GM04503 (cell line): ENCODE measurements around the gene RICTOR.

ENCODE experiments used
- DNase-seq: peaks from one replicate; pipeline ENCODE4 v3.0.0-alpha.2; 2012; ENCODE audit warnings: low read depth

Gene RICTOR

DNA sequence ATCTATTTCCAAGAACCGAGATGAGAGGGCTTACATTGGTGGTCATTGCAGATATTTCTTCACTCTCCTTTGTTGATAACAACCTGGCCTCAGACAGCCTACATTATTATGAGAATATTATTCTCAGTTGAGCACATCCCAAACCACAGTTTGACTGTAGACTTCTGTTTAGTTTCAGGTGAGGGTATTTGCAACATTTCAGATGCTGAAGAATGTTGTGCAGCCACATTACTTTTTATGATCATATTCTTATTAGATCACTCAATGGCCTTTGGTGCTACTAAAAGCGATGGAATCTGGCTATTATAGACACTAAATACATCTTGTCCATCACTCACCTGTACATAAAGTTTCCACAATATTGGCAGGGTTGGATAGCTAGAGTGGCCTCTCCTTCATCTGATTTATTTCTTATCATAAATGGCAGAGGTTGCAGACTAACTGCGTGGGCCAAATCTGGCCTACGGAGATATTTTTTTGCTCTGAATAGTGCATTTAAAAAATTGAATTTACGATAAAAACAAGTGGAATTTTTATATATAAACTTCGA is 26.2 kb upstream of the RICTOR start:
- no peak for DNase-seq

DNA sequence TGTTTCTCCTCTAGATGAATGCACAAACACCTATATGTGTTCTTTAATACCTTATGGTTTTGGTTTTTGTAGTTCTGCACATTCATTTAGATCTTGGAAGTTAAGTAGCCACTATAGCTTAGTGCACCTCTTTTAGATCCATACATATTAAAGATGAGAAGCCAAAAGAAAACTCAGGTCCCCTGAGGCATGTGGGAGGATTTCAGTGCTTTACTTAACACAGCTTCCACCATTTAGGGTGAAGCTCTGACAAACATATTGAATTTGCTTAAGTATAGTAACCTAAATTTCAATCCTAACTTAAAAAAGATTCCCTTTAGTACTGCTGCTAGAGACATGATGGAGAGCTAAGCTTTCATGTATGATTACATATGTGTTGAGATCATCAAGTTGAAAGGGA is 25.6 kb upstream of the RICTOR start:
- DNase-seq, result no peak

DNA sequence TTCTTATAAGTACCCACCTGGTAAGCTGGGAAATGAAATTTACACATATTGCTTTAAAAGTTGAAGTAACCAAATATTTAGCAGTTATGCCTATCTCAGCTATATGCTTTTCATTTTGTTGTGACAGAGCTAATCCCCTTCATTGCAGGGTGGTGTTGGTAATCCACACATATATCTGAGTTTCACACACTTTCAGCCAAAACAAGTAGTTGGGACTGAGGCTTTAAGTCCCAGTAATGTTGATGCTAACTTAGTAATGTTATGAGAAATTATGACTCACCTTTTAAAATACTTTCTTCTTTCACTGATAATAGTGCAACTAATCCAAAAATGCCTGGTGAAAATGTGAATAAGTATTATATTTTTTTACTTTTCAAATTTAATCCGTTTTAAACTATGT is 19.2 kb upstream of the RICTOR start:
- no peak for DNase-seq

GRCh38 chr5:39092581-39093351 is 18.6 kb upstream of the RICTOR start:
- no peak for DNase-seq

GRCh38 chr5:39091940-39092580 is 17.9 kb upstream of the RICTOR start:
- no peak for DNase-seq

DNA sequence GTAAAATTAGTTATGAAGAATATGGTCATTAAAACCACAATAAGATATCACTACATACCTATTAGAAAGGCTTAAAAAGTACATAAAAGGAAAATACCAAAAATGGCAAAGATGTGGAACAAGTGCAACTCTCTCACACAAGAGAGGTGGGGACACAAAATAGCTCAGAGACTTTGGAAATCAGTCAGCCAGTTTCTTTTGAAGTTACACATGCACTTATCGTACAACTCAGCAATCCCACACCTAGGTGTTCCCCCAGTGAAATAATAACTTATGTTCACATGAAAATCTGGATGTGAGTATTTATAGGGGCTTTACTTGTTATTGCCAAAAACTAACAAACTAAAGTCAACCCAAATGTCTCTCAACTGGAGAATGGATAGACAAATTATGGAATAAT is 9.8 kb upstream of the RICTOR start:
- no peak for DNase-seq

- DNase-seq, result no peak
These were observed 8.8 kb upstream of the RICTOR start for GRCh38 chr5:39082995-39083394.

DNA sequence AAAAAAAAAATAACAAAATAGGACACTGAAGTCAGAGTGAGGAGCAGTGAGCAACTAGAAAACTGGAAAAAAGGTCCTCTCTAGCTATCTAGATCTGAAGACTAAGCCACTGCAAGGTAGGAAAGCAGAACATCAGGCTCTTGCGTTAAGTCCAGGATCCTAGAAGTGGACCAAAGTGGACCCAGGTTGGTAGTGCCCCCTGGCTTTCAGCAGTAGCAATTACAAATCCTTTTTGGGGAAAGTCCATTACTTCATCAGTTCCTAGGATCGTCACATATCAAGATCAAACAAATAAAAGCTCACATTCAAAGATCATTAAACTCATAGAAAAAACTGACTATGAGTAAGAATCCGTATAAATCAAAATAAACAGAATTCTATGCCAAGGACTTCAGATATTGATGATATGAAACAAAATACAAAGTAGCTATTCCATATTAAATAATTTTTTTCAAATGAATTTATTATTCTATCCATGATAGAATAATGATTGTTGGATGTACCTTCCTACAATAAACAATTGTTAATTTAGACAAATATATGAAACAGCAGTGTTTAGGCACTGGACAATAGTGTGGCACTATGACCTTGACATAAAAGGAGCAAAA is 6.5 kb upstream of the RICTOR start:
- no peak for DNase-seq

- no peak for DNase-seq
These were observed 6.0 kb upstream of the RICTOR start for GRCh38 chr5:39080168-39080567.

- no peak for DNase-seq
These were observed 4.9 kb upstream of the RICTOR start for GRCh38 chr5:39079147-39079546.

- no peak for DNase-seq
These were observed 2.8 kb upstream of the RICTOR start for GRCh38 chr5:39076757-39077728.

DNA sequence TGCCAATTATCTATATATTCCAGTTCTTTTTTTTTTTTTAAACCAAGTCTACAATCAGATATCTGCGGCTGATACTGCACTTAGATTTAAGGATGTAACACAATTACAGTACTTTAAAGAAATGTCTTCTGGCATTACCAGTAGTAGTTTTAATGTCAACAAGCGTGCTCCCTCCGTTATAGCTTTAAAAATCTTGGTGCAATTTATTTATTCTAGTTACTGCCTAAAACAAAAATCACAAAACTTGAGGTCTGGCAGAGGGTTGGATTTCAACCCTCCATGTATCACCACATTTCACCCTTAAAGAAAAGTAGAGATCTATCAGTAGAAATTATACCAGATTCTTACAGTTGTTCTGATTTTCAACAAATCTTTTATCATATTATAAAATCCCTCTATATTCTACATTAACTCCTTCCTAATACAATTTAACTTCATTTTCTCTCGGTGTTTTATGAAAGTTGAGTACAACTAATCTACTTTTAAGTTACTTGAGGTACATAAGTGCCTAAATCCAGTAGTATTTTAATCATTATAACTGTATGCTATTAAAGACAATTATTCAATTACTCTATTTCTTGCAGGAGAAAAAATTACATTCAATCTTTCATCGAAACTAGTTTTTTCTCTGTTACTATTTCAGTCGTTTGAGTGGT is 2.0 kb upstream of the RICTOR start:
- no peak for DNase-seq

DNA sequence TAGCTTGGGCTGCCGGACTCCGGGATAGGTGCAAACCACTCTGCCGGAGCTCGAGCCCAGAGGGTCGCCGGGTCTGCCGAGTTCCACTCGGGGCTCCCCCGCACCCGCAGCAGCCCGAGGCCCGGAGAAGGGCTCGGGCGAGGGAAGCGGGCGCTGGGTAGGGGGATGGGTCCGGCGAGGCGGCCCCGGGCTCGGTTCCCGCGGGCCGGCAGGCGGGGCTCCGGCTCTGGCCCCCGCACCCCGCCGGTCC is 507 bp downstream of the RICTOR start:
- DNase-seq, result no peak

- DNase-seq, result no peak
These were observed 1.1 kb downstream of the RICTOR start for GRCh38 chr5:39072925-39073766.

DNA sequence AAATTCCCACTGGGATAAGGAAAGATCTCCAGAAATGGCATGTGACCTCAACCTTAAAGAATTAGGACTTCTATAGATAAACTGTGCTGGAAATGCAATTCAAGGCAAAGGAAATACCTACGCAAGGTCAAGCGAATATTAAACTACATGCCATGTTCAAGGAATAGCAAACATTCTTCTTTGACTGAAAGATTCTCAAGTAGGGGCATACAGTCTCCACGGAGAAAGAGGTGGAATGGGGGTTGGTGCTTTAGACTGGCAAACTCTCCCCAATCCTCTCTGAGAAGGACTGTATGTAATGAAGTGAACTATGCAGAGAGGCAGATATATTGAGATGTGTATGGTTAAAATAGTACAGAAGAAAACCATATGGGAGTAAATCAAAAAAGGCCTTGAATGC is 6.1 kb downstream of the RICTOR start:
- DNase-seq, result no peak

GRCh38 chr5:39064450-39064849 is 9.7 kb downstream of the RICTOR start:
- DNase-seq, result no peak

- no peak for DNase-seq
These were observed 11.2 kb downstream of the RICTOR start for GRCh38 chr5:39063037-39063436.

DNA sequence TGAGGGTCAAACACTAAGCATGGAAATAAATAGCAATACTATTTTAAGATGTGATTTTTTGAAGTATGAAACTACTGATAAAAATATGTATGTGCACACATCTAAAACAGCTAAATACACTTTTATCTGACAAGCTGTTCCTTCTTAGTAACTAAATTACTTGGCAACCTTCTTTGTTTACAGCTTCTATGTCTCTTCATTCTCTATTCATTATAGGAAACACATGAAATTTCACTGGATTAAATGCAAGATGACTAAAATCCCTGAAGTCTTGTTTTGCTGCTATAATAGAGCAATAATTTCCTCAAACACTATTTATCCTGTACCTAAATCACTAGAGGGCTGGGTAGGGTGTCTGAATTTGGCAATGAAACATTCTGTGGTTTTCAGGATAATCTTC is 11.7 kb downstream of the RICTOR start:
- DNase-seq, result no peak

DNA sequence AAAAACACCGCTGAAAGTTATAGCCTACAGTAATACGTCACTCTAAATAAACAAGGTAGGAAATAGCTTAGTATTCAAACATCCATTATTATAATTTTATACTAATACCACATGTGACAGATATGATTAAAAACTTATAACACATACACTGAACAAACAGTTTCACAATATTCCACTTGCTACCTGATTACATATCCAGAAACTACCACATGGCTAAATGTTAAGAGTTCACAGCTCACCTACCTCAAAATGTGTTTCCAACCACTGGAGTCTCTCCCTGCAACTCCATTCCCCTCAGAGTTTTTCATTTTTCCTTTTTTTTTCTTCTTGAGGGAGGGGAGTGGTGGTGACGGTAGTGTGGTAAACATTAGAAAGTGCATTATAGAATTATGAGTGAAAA is 12.1 kb downstream of the RICTOR start:
- no peak for DNase-seq

GRCh38 chr5:39059064-39059463 is 15.1 kb downstream of the RICTOR start:
- no peak for DNase-seq
